Measurements from ENCODE around the gene MAPKAP1.

Gene MAPKAP1

GRCh38 chr9:125428060-125428901 lies 278.7 kb downstream of the MAPKAP1 start:
- no peaks in the 10 kb centered on the region for H3K27me3 ChIP-seq (ENCODE audit: insufficient read depth, low read length)
- H3K36me3 ChIP-seq (ENCODE audit: insufficient read depth, low read length): no peaks in the 10 kb centered on the region
- 0 out of 2 replicates have a peak, but pooled peaks cover 3% of the 10 kb centered on the region for H3K4me1 ChIP-seq (ENCODE audit: insufficient read depth, low read length)
- H3K27ac ChIP-seq (ENCODE audit: low read depth, low read length): no peak overlapping the region
- H3K9me3 ChIP-seq (ENCODE audit: insufficient read depth, low read depth, low read length): no peaks in the 10 kb centered on the region
- H3K4me3 ChIP-seq (ENCODE audit: low read length): no peak overlapping the region
- no peak overlapping the region for H3K9ac ChIP-seq (ENCODE audit: low read depth, low read length)
- WGBS: 89% methylated on average over 10 of the region's 10 CpGs

GRCh38 chr9:125427556-125427955 lies 279.5 kb downstream of the MAPKAP1 start:
- Histone ChIP-seq H3K4me1 (ENCODE audit: insufficient read depth, low read length) (0 out of 2 replicates have a peak, but pooled peaks cover 3% of the 10 kb centered on the region), H3K27ac (ENCODE audit: low read depth, low read length) (no peak overlapping the region), H3K9me3 (ENCODE audit: insufficient read depth, low read depth, low read length) (no peaks in the 10 kb centered on the region), H3K27me3 (ENCODE audit: insufficient read depth, low read length) (no peaks in the 10 kb centered on the region), H3K9ac (ENCODE audit: low read depth, low read length) (no peak overlapping the region), H3K4me3 (ENCODE audit: low read length) (no peak overlapping the region), H3K36me3 (ENCODE audit: insufficient read depth, low read length) (no peaks in the 10 kb centered on the region)
- 94% methylated on average over 18 of the region's 18 CpGs for WGBS

DNA sequence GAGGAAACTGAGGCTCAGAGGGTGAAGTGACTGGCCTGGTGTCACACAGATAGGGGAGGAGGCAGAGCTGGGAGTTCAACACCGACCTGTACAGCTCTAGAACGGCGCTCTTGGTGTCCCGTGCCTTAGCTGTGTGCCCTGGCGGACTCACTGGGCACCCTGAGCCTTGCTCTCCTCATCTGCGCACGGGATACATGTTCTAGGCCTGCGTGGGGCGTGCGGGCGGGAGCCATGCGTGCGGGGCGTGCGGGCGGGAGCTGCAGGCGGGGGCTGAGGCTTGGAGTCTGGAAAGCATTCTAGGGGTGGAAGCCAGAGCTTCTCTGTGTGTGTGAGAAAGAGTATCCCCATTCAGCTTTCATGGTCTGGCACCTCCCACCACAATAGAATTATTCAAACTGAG lies 280.1 kb downstream of the MAPKAP1 start:
- WGBS: 96% methylated on average over 17 of the region's 17 CpGs
- no peaks in the 10 kb centered on the region for H3K36me3 ChIP-seq (ENCODE audit: insufficient read depth, low read length)
- no peak overlapping the region for H3K27ac ChIP-seq (ENCODE audit: low read depth, low read length)
- H3K27me3 ChIP-seq (ENCODE audit: insufficient read depth, low read length): no peaks in the 10 kb centered on the region
- no peak overlapping the region for H3K9ac ChIP-seq (ENCODE audit: low read depth, low read length)
- no peaks in the 10 kb centered on the region for H3K4me1 ChIP-seq (ENCODE audit: insufficient read depth, low read length)
- H3K4me3 ChIP-seq (ENCODE audit: low read length): no peak overlapping the region
- no peaks in the 10 kb centered on the region for H3K9me3 ChIP-seq (ENCODE audit: insufficient read depth, low read depth, low read length)

DNA sequence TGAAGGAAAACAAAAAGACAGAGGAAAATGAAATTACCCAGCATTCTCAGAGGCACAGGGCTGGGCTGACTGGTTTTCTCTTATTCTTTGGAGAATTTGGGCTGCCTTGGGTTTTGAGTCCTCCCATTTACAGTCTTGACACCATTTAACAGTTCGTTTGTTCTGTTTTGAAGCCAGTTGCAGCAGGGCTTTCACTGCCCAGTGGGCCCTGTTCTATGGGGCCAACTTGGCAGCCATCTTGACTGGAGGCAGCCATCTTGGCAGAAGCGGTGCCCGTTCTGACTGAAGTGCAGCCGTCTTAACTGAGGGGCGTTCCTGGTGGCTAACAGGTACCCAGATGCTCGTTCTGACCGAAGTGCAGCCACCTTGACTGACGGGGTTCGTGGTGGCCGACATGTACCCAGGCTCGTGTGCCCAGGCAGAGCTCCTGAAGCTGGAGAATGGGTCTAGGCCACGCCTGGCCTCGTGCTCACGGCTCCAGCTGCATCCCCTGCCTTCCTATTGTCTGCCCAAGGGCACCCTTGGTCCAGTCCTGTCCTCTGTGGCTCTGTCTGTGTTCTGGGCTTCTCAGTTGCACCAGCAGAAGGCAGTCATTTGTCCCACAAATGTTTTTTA lies 281.0 kb downstream of the MAPKAP1 start:
- Histone ChIP-seq H3K4me3 (ENCODE audit: low read length) (no peak overlapping the region), H3K4me1 (ENCODE audit: insufficient read depth, low read length) (no peaks in the 10 kb centered on the region), H3K9me3 (ENCODE audit: insufficient read depth, low read depth, low read length) (no peaks in the 10 kb centered on the region), H3K9ac (ENCODE audit: low read depth, low read length) (no peak overlapping the region), H3K27ac (ENCODE audit: low read depth, low read length) (no peak overlapping the region), H3K27me3 (ENCODE audit: insufficient read depth, low read length) (no peaks in the 10 kb centered on the region), H3K36me3 (ENCODE audit: insufficient read depth, low read length) (no peaks in the 10 kb centered on the region)
- 94% methylated on average over 14 of the region's 14 CpGs for WGBS

DNA sequence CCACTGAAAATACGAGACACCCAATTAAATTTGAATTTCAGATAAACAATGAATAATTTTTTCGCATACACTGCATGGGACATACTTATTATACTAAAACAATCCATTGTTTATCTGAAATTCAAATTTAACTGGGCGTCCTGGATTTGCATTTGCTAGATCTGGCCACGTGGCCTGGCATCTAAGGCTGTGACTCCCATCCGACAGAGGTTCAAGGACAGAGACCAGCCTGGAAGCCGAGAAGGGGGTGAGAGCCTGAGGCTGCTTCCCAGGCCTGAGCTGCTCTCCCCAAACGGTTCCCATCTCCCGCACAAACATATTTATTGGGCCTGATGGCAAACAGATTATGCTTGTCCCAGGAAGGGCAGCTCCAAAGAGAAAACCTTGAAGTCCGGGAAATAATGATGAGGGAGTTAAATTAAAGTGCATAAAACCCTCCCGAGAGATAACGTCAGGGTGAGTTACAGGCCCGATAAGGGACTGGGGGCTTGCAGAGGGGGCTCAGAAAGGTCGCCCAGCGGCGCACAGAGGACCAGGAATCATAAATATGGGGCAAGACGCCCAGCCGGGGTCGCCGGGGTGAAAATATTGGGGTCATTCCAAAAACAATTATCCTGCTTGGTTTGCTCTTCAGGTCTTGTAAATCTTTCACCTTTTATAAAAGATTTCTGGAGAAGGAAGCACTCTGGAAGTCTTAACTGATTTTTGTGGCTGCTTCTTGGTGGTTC lies 281.7 kb downstream of the MAPKAP1 start:
- WGBS: 93% methylated on average over 19 of the region's 19 CpGs
- Histone ChIP-seq H3K4me3 (ENCODE audit: low read length) (no peak overlapping the region), H3K27me3 (ENCODE audit: insufficient read depth, low read length) (no peaks in the 10 kb centered on the region), H3K36me3 (ENCODE audit: insufficient read depth, low read length) (no peaks in the 10 kb centered on the region), H3K9ac (ENCODE audit: low read depth, low read length) (no peak overlapping the region), H3K9me3 (ENCODE audit: insufficient read depth, low read depth, low read length) (no peaks in the 10 kb centered on the region), H3K27ac (ENCODE audit: low read depth, low read length) (no peak overlapping the region), H3K4me1 (ENCODE audit: insufficient read depth, low read length) (no peaks in the 10 kb centered on the region)

- no peaks in the 10 kb centered on the region for H3K9me3 ChIP-seq (ENCODE audit: insufficient read depth, low read depth, low read length)
- no peak overlapping the region for H3K9ac ChIP-seq (ENCODE audit: low read depth, low read length)
- H3K4me1 ChIP-seq (ENCODE audit: insufficient read depth, low read length): no peaks in the 10 kb centered on the region
- H3K27me3 ChIP-seq (ENCODE audit: insufficient read depth, low read length): no peaks in the 10 kb centered on the region
- no peak overlapping the region for H3K4me3 ChIP-seq (ENCODE audit: low read length)
- 89% methylated on average over 8 of the region's 8 CpGs for WGBS
- H3K27ac ChIP-seq (ENCODE audit: low read depth, low read length): no peak overlapping the region
- no peaks in the 10 kb centered on the region for H3K36me3 ChIP-seq (ENCODE audit: insufficient read depth, low read length)
Observed at GRCh38 chr9:125423964-125424363, 283.0 kb downstream of the MAPKAP1 start.

GRCh38 chr9:125422853-125423252 lies 284.2 kb downstream of the MAPKAP1 start:
- no peaks in the 10 kb centered on the region for H3K27me3 ChIP-seq (ENCODE audit: insufficient read depth, low read length)
- H3K36me3 ChIP-seq (ENCODE audit: insufficient read depth, low read length): no peaks in the 10 kb centered on the region
- H3K9me3 ChIP-seq (ENCODE audit: insufficient read depth, low read depth, low read length): no peaks in the 10 kb centered on the region
- H3K4me1 ChIP-seq (ENCODE audit: insufficient read depth, low read length): no peaks in the 10 kb centered on the region
- no peak overlapping the region for H3K9ac ChIP-seq (ENCODE audit: low read depth, low read length)
- H3K27ac ChIP-seq (ENCODE audit: low read depth, low read length): no peak overlapping the region
- WGBS: 93% methylated on average over 10 of the region's 10 CpGs
- no peak overlapping the region for H3K4me3 ChIP-seq (ENCODE audit: low read length)

DNA sequence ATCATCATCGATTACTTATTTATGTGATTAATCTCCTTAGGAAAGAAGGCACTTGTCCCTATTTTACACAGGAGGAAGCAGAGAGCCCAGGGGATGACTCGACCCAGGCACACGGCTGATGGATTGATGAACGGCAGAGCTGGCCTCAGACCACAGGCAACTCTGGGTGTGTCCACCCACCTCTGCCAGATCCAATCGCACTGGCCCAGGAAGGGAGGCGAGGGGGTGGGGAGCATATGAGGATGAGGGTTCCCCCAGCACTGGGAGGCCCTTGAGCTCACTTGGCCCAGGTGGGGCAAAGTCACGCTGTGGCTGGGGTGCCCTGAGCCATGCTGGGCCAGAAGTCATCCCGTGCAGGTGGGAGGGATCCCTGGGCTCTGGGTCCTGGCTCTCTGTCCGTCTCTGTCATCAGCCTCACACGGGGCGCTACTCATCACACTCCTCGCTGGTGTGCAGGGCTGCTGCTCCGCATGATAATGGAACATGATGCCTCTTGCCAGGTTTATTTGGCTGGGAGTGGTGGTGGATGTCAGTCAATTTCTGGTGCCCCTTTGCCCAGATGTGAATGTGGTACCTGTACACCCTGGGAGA lies 285.3 kb downstream of the MAPKAP1 start:
- H3K9me3 ChIP-seq (ENCODE audit: insufficient read depth, low read depth, low read length): no peaks in the 10 kb centered on the region
- no peaks in the 10 kb centered on the region for H3K4me1 ChIP-seq (ENCODE audit: insufficient read depth, low read length)
- no peak overlapping the region for H3K9ac ChIP-seq (ENCODE audit: low read depth, low read length)
- no peaks in the 10 kb centered on the region for H3K27me3 ChIP-seq (ENCODE audit: insufficient read depth, low read length)
- H3K4me3 ChIP-seq (ENCODE audit: low read length): no peak overlapping the region
- 91% methylated on average over 12 of the region's 13 CpGs for WGBS
- H3K27ac ChIP-seq (ENCODE audit: low read depth, low read length): no peak overlapping the region
- no peaks in the 10 kb centered on the region for H3K36me3 ChIP-seq (ENCODE audit: insufficient read depth, low read length)

DNA sequence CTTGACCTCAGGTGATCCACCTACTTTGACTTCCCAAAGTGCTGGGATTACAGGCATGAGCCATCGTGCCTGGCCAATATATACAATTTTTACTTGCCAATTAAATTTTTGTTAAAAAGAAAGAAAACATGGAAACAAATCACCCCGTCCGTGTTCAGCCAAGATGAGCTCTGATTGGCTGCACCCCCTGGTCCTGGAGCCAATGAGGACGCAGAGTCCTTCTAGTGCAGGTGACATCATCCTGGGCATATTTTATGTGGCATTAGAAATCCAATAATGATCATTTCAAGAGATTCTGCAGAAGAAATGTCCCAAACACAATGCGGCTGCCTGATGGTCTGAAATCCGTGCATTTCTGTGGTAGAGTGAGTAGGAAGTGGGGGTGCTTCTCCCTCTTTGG lies 285.8 kb downstream of the MAPKAP1 start:
- Histone ChIP-seq H3K27me3 (ENCODE audit: insufficient read depth, low read length) (no peaks in the 10 kb centered on the region), H3K36me3 (ENCODE audit: insufficient read depth, low read length) (no peaks in the 10 kb centered on the region), H3K9ac (ENCODE audit: low read depth, low read length) (no peak overlapping the region), H3K27ac (ENCODE audit: low read depth, low read length) (no peak overlapping the region), H3K4me1 (ENCODE audit: insufficient read depth, low read length) (no peaks in the 10 kb centered on the region), H3K4me3 (ENCODE audit: low read length) (no peak overlapping the region), H3K9me3 (ENCODE audit: insufficient read depth, low read depth, low read length) (no peaks in the 10 kb centered on the region)
- 90% methylated on average over 6 of the region's 6 CpGs for WGBS

GRCh38 chr9:125418404-125418803 lies 288.6 kb downstream of the MAPKAP1 start:
- Histone ChIP-seq H3K4me3 (ENCODE audit: low read length) (no peak overlapping the region), H3K36me3 (ENCODE audit: insufficient read depth, low read length) (no peaks in the 10 kb centered on the region), H3K27me3 (ENCODE audit: insufficient read depth, low read length) (no peaks in the 10 kb centered on the region), H3K9ac (ENCODE audit: low read depth, low read length) (no peak overlapping the region), H3K4me1 (ENCODE audit: insufficient read depth, low read length) (no peaks in the 10 kb centered on the region), H3K9me3 (ENCODE audit: insufficient read depth, low read depth, low read length) (no peaks in the 10 kb centered on the region), H3K27ac (ENCODE audit: low read depth, low read length) (no peak overlapping the region)
- 92% methylated on average over 2 of the region's 3 CpGs for whole genome bisulfite sequencing

DNA sequence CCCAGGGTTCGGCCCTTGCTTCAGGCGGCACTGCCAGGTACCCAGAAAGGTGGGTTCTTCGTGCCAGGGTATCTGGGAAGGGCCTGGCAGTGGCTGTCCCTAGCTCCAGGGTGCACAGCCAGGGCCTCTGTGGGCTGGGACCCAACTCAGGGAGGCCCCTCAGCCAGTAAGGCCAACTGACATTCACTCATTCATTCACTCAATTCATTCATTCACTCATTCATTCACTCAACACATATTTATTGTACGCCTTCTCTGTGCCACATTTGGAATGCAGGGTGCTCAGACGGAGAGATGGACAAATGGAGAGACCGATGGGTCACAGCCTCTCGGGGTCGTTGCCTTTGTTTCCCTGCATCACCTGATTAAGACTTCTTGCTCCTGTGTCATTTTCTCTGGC lies 290.5 kb downstream of the MAPKAP1 start:
- 96% methylated on average over 8 of the region's 8 CpGs for WGBS
- no peaks in the 10 kb centered on the region for H3K27me3 ChIP-seq (ENCODE audit: insufficient read depth, low read length)
- no peak overlapping the region for H3K9ac ChIP-seq (ENCODE audit: low read depth, low read length)
- H3K9me3 ChIP-seq (ENCODE audit: insufficient read depth, low read depth, low read length): no peaks in the 10 kb centered on the region
- no peak overlapping the region for H3K4me3 ChIP-seq (ENCODE audit: low read length)
- H3K27ac ChIP-seq (ENCODE audit: low read depth, low read length): no peak overlapping the region
- no peaks in the 10 kb centered on the region for H3K36me3 ChIP-seq (ENCODE audit: insufficient read depth, low read length)
- H3K4me1 ChIP-seq (ENCODE audit: insufficient read depth, low read length): no peaks in the 10 kb centered on the region
